GM21367 (cell line): ENCODE results near the gene MINK1.
"Not testable (repeated sequence)": the region's sequence is repeated elsewhere in the genome, so short reads cannot be mapped to it uniquely, and the experiment has no call there.

Source experiments
- ATAC-seq: cut with Tn5 transposase; IDR thresholded peaks from one replicate; pipeline ENCODE4 v1.9.1; 2021; ENCODE audit not compliant: unreplicated experiment

Gene MINK1

DNA sequence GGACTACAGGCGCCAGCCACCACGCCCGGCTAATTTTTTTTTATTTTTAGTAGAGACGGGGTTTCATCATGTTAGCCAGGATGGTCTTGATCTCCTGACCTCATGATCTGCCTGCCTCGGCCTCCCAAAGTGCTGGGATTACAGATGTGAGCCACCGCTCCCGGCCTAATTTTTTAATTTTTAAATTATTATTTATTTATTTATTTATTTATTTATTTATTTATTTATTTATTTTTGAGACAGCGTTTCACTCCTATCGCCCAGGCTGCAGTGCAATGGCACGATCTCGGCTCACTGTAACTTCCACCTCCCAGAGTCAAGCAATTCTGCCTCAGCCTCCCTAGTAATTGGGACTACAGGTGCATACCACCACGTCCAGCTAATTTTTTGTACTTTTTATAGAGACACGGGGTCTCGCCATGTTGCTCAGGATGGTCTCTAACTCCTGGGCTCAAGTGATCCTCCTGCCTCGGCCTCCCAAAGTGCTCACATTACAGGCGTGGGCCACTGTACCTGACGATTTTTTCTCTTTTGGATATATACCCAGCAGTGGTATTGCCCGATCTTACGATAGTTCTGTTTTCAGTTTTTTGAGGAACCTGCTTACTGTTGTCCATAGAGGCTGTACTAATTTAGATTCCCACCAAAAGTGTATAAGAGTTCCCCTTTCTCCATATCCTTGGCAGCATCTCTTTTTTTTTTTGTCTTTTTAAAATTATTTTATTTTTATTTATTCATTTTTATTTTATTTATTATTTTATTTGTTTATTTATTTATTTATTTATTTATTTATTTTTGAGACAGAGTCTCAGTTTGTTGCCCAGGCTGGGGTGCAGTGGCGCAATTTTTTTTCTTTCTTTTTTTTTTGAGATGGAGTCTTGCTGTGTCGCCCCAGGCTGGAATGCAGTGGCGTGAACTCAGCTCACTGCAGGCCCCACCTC, 36.2 kb downstream of the MINK1 start:
- not testable (repeated sequence) for ATAC-seq

- no peak for ATAC-seq
Measured at GRCh38 chr17:4870855-4871254, 37.7 kb downstream of the MINK1 start.

DNA sequence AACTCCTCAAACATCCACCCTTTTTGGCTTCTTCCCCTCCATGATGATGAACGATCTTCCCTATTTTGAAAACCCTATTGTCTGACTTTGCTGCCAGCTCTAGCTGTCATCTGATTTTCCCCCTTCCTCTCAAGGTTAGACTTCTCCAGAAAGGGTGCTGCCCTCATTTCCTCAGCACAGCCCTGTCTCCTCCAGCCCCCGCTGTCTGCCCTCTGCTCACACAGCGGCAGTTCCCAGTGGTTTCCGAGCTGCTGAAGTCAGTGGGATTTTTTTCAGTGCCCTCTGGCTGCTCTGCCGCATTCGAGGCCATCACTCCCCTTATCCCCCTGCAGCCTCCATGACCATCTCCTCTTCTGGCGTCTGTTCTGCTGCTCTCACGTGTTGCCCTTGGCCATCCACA, 39.6 kb downstream of the MINK1 start:
- no peak for ATAC-seq

- ATAC-seq: no peak
Measured at GRCh38 chr17:4877089-4877488, 43.9 kb downstream of the MINK1 start.

- ATAC-seq: no peak
Measured at GRCh38 chr17:4879601-4880000, 46.5 kb downstream of the MINK1 start.

- no peak for ATAC-seq
Measured at GRCh38 chr17:4880857-4881256, 47.7 kb downstream of the MINK1 start.

- ATAC-seq: no peak
Measured at GRCh38 chr17:4881761-4882555, 48.8 kb downstream of the MINK1 start.

- ATAC-seq: no peak
Measured at GRCh38 chr17:4884489-4884888, 51.3 kb downstream of the MINK1 start.

DNA sequence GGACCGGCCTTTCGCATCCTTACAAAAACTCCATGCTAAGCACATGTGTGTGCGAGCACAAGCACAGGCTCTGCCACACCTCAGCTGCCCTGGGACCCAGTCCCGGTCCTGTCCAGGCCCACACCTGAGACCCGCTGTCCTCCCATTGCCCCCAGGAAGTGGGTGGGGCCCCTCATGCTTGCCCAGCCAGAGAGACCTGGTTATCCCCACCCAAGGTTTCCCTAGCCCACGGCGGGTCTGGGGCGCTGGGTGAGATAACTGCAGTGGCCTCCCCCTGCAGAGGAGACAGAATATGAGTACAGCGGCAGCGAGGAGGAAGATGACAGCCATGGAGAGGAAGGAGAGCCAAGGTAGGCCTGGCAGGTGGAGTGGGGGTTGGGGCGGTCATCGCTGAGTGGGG, 53.7 kb downstream of the MINK1 start:
- no peak for ATAC-seq

- ATAC-seq: no peak
Measured at GRCh38 chr17:4887581-4887980, 54.4 kb downstream of the MINK1 start.

DNA sequence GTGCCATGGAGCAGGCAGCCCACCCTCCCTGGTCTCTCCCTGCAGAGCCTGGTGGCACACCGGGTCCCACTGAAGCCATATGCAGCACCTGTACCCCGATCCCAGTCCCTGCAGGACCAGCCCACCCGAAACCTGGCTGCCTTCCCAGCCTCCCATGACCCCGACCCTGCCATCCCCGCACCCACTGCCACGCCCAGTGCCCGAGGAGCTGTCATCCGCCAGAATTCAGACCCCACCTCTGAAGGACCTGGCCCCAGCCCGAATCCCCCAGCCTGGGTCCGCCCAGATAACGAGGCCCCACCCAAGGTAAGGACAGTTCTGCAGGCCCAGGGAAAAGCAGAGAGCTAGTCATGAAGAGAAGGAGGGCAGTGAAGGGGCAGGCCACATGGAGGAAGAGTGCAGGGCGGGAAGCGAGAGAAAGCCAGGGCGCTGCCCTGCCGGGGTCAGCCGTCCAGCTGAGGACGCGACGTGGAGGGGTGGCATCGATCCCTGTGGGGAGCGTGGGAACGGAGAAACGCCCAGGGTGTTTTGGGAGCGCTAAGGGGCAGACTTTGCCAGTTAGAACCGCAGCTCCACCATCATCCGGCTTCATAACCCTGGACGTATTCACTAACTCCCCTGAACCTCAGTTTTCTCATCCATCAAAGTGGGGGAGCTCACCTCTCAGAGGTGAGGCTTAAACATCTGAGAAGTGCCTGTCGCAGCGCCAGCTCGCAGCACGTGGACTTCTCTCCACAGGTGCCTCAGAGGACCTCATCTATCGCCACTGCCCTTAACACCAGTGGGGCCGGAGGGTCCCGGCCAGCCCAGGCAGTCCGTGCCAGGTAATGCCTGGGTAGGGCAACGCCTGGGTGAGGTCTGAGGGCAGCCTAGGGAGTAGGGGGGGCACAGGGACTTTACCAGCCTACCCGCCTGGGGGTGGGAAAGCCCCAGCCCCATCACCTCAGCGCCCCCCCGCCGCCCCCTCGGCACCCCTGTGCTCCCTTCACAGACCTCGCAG, 58.6 kb downstream of the MINK1 start:
- ATAC-seq: no peak

GRCh38 chr17:4892499-4893221, 59.5 kb downstream of the MINK1 start:
- no peak for ATAC-seq

DNA sequence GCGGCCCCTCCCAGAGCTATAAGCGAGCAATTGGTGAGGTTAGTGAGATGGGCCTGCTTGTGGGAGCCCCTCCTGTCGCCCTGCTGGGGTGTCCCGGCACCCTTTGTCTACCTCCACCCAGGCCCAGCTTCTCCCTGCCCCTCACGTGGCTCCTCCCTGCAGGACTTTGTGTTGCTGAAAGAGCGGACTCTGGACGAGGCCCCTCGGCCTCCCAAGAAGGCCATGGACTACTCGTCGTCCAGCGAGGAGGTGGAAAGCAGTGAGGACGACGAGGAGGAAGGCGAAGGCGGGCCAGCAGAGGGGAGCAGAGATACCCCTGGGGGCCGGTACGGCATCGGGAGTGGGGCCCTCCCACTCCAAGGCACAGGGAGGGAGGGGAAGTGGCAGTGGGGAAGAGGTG, 60.1 kb downstream of the MINK1 start:
- ATAC-seq: no peak

- no peak for ATAC-seq
Measured at GRCh38 chr17:4893721-4894560, 60.8 kb downstream of the MINK1 start.

DNA sequence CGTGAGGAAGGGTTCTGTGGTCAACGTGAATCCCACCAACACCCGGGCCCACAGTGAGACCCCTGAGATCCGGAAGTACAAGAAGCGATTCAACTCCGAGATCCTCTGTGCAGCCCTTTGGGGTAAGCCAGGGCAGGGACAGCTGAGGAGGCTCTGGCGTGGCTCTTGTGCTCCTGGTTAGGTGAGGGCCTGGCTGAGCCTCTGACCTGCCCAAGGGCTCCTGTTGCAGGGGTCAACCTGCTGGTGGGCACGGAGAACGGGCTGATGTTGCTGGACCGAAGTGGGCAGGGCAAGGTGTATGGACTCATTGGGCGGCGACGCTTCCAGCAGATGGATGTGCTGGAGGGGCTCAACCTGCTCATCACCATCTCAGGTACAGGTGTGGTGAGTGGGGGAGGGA, 62.0 kb downstream of the MINK1 start:
- ATAC-seq: no peak

DNA sequence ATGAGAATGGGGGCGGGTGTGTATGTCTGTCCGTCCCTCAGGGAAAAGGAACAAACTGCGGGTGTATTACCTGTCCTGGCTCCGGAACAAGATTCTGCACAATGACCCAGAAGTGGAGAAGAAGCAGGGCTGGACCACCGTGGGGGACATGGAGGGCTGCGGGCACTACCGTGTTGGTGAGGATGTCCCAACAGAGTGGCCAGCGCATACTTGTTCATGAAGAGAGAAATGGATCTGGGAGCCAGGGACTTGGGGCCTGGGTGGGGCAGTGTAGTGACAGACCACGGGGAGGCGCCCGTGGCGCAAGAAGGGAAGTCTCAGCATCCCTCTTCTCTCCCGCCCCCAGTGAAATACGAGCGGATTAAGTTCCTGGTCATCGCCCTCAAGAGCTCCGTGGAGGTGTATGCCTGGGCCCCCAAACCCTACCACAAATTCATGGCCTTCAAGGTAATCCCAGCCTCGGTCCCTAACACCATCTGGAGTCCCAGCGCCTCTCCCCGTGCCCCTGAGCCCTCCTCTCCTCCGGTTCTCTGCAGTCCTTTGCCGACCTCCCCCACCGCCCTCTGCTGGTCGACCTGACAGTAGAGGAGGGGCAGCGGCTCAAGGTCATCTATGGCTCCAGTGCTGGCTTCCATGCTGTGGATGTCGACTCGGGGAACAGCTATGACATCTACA, 62.7 kb downstream of the MINK1 start:
- no peak for ATAC-seq

- no peak for ATAC-seq
Measured at GRCh38 chr17:4896332-4897197, 63.4 kb downstream of the MINK1 start.

DNA sequence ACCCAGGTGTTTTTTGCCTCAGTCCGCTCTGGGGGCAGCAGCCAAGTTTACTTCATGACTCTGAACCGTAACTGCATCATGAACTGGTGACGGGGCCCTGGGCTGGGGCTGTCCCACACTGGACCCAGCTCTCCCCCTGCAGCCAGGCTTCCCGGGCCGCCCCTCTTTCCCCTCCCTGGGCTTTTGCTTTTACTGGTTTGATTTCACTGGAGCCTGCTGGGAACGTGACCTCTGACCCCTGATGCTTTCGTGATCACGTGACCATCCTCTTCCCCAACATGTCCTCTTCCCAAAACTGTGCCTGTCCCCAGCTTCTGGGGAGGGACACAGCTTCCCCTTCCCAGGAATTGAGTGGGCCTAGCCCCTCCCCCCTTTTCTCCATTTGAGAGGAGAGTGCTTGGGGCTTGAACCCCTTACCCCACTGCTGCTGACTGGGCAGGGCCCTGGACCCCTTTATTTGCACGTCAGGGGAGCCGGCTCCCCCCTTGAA, 64.1 kb downstream of the MINK1 start:
- no peak for ATAC-seq
